8988T (cell line): ENCODE results near the gene SAMD4A.

Experiments used
- DNase-seq: peaks from one replicate; pipeline ENCODE4 v3.0.0; 2011

Gene SAMD4A

GRCh38 chr14:54638135-54638446, 71.2 kb downstream of the SAMD4A start:
- no peak for DNase-seq

DNA sequence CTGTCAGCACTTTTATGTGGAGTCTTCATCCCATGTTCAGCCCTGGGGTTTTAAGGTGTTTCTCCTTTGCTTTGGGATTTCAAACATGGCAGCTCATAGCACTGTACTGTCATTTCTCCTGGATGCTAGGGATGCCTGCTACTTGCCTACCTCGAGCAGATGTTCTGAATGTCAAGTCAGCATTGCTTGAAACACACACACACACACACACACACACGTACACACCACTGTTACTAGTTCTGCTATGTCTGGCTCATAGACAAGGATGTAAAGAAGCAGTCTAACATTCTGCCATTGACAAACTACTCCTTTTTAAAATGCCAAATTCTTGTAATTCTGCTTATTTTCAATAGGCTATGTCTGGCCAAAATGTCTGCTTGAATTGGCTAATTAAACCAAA, 72.7 kb downstream of the SAMD4A start:
- DNase-seq: no peak

- no peak for DNase-seq
Observed at GRCh38 chr14:54640506-54640905, 73.6 kb downstream of the SAMD4A start.

- no peak for DNase-seq
Observed at GRCh38 chr14:54642121-54642520, 75.2 kb downstream of the SAMD4A start.

- DNase-seq: no peak
Observed at GRCh38 chr14:54642801-54643695, 76.1 kb downstream of the SAMD4A start.

DNA sequence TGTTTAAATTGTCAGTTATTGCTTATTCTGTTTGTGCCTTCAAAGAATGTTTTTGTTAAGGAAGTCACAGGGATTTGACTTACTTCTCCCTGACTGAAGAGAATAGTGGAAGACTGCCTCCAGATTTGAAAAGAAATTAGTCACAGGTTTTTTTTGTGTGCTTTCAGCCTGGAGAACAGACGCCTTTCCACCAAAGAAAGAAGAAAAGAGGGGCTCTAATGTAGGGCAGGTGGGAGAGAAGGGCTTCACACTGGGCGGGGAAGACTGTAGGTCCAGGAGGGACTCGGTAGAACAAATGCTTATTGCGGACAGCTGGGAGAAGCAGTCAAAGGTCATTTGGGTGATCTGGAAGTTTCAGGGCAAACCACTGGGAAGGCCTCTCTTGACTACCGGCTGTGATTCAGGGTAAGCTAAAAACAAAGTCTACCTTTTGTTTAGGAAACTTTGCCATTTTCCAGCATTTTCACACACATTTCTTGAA, 76.8 kb downstream of the SAMD4A start:
- no peak for DNase-seq

DNA sequence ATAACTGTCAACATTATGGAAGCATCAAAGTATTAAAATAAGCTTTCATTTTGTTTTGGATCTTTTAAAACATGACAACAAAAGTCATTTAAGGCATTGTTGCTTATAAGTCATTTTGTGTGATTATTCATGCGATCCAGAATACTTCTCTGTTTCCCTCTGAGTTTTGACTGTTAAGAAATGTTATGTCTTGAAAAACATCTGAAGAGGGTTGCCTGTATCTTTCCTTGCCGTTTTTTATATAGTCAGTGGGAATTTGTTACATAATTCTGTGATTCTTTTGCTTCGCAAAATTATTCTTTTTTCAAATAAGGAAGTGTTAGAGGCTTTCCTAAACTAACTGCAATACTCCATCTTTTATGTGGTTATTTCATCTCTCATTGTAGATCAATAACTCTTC, 78.7 kb downstream of the SAMD4A start:
- DNase-seq: no peak

- no peak for DNase-seq
Observed at GRCh38 chr14:54646626-54647025, 79.7 kb downstream of the SAMD4A start.

DNA sequence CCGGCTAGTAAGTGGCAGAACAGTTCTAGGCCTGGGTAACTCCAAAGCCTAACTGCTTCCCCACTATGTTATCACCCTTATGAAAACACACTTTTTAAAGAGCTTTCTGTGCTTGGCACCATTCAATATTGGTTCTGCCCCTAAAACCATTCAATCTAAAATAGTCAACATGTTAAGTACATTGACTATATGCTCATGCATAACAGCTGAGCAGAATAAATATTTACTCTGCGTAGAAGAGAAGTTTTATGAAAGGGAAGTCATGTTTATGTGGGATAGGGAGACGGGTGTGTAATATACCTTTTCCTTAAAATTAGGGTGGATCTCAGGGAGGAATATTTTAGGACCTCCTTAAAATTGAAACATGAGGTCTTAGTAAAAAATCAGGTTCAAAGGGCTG, 80.5 kb downstream of the SAMD4A start:
- DNase-seq: no peak

DNA sequence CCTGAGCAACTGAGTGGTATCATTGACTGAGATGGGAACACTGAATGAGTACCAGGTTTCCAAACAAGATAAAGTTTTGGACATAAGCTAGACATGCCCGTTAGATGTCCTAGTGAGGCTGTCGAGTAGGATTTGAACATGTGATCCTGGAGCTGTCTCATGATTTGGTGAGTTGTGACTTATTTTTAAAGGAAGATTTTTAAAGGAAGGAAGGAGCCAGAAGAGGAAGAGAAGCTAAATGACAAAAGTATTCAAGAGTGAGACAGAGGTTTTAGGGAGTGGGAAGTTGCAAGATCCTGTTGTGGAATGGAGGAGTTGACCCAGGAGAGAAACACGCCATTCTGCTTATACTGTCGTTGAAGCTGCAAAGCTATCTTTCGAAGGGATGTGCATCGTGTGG, 82.1 kb downstream of the SAMD4A start:
- DNase-seq: no peak

DNA sequence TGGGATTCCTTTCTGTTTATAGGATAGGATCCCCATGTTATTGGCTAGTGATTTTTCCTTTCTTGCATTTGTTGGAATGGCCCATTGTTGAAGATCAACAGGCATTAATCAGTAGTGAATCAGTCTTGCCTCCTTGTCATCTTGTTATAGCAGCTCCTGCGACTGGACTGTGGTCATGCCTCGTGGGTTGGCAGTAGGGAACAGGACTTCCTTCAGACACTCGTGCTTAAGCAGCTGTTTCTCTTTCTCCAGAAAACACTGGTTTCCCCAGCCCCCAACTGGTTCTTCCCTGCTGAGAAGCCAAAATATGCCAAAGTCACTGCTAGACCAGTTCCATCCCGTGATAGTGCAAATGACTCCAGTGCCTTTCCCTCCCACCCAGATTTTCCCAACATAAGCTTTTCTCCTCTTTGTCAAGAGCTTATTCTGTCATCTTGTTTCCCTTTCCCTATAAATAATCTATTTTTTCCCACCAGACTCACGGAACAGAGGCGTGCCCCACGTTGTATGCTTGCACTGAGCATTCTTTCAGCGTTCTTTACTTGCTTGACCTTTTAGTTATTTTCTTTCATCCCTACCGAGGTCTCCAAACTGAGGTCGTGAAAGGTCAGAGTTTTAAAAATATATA, 83.5 kb downstream of the SAMD4A start:
- no peak for DNase-seq

- no peak for DNase-seq
Observed at GRCh38 chr14:54650959-54651351, 84.0 kb downstream of the SAMD4A start.

- DNase-seq: no peak
Observed at GRCh38 chr14:54651649-54652048, 84.7 kb downstream of the SAMD4A start.

DNA sequence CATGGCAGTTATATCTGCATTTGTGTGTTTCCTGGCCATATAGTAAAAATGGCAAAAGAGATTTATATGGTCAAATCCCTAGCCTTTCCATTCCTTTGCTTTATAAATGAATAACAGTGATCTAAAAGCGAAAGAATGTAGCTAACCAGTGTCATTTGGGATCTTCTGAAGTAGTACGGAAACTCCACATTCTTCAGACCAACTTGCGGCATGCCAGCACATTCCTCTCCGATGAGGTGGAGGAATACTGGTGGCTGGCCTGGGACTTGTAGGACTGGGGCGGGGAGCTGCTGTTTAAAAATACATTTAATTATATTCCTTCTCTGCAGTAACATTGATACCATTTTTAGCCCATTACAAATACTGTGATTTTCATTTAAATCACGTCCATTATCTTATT, 85.3 kb downstream of the SAMD4A start:
- no peak for DNase-seq

GRCh38 chr14:54652605-54653052, 85.7 kb downstream of the SAMD4A start:
- no peak for DNase-seq

GRCh38 chr14:54653712-54654469, 87.0 kb downstream of the SAMD4A start:
- DNase-seq: no peak

DNA sequence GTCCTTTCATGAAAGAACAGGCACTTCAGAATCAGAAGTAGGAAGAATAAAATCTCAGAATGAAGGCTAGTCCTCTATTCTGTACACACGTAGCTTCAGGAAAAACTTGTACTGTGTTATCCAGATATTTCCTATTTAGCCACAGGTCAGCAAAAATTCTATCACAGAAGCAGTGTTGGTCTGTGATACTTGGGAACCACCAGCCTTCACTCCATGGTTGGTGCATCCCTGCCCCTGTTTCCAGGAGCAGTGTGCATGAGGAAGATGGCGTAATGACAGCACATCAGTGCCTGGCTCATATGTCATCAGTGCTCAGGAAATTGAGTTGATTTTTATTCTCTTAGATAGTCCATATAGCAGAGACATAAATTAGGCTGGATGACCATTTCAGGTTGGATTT, 87.7 kb downstream of the SAMD4A start:
- DNase-seq: no peak

DNA sequence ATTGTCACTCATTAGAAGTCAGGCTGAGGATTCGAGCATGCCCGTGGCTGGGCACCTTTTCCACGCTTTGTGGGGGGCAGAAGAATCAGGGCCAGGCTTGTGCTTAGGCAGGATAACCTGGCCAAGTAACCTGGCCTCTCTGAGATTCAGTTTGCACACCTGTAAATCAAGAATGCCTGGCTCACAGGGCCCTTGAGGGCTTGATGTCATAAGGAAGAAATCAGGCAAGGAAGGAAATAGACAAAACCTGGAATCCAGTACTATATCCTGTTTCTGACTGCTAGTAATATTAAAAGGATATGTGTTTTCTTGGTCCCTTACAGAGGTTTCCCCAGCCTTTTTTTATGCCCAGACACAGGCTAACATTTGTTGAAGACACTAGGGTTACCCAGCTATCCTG, 91.9 kb downstream of the SAMD4A start:
- DNase-seq: no peak

DNA sequence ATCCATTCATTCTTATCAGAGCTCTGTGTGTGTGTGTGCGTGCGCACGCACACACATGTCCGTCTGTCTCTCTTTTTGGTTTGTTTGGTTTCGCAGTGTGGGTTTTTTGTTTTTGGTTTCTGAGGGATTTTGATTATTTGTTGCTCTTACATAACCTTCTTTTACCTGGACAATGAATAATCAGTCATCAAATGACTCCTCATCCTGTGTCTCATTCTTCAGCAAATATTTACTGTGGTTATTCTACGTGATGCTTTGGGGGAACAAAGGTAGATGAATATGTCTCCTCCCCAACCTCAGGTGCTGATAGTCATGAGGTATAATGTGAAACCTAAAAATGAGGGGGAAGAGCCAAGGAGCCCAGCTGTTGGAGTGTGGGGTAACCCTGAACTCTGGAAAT, 92.4 kb downstream of the SAMD4A start:
- DNase-seq: no peak

DNA sequence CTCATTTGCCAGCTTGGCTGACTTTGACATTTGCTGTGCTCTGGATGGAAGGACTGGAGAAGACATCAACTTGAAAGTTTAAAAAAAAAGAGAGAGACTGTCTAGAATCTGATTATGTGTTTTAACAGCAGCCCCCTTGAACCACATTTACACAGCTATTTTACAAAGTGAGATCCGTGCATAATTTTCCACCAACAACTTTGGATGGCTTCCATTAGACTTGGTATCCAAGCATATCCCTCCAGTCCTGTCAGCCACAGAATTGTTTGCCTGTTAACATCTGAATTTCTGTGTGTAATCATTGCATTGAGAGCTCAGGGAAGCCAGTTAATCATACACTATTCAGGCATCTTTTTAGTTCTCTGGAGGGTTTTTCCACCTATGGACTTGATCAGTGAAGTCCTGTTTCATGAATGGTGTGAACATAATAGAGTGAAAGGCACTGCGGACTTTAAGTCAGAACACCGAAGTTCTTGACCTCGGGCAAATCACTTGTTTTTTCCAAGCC, 93.7 kb downstream of the SAMD4A start:
- DNase-seq: no peak

- no peak for DNase-seq
Observed at GRCh38 chr14:54662491-54663133, 95.7 kb downstream of the SAMD4A start.

- DNase-seq: no peak
Observed at GRCh38 chr14:54664961-54665360, 98.0 kb downstream of the SAMD4A start.

- no peak for DNase-seq
Observed at GRCh38 chr14:54665946-54666345, 99.0 kb downstream of the SAMD4A start.
